Ectodermal cell (in vitro differentiated cells): ENCODE results near the gene CENPC.
"Not testable (repeated sequence)": the region's sequence is repeated elsewhere in the genome, so short reads cannot be mapped to it uniquely, and the experiment has no call there.

Experiments
- H3K27ac ChIP-seq: 2 replicates; pipeline ENCODE4 v1.7.0; 2013; ENCODE audit warnings: mild to moderate bottlenecking, low read depth, low read length; ENCODE audit not compliant: insufficient read depth, poor library complexity, severe bottlenecking
- H3K27me3 ChIP-seq: 2 replicates; pipeline ENCODE4 v1.7.0; 2013; ENCODE audit warnings: mild to moderate bottlenecking, low read length; ENCODE audit not compliant: insufficient read depth, control insufficient read depth, poor library complexity, severe bottlenecking
- H3K36me3 ChIP-seq: one replicate; pipeline ENCODE4 v1.7.0; 2013; ENCODE audit warnings: low read length; ENCODE audit not compliant: control insufficient read depth, insufficient read depth
- H3K4me1 ChIP-seq: one replicate; pipeline ENCODE4 v1.7.0; 2013; ENCODE audit warnings: low read length; ENCODE audit not compliant: control insufficient read depth, insufficient read depth
- H3K4me3 ChIP-seq: 2 replicates; pipeline ENCODE4 v1.7.0; 2013; ENCODE audit warnings: low read depth, low read length, control low read depth; ENCODE audit not compliant: insufficient read depth
- H3K9me3 ChIP-seq: 2 replicates; pipeline ENCODE4 v1.7.0; 2013; ENCODE audit warnings: mild to moderate bottlenecking, low read length, moderate library complexity; ENCODE audit not compliant: control insufficient read depth
- WGBS, 2 experiments: methylation state at CpG; one replicate each; pipeline ENCODE4 v1.1.7; 2013; ENCODE audit warnings: missing lambda C conversion rate in 2 of 2; 5-methylcytosine and 5-hydroxymethylcytosine counted together

CENPC gene

GRCh38 chr4:67533112-67533511, 12.2 kb downstream of the CENPC start:
- Histone ChIP-seq H3K4me1 (no peaks in the 10 kb centered on the region), H3K27ac (no peak overlapping the region), H3K4me3 (no peak overlapping the region), H3K9me3 (no peaks in the 10 kb centered on the region), H3K27me3 (no peaks in the 10 kb centered on the region), H3K36me3 (peaks cover 5% of the 10 kb centered on the region)
- WGBS, 2 experiments = 90 to 96% methylated on average over 3 of the region's 3 CpGs

GRCh38 chr4:67532397-67532796, 12.9 kb downstream of the CENPC start:
- not testable (repeated sequence) for H3K4me3 ChIP-seq, H3K36me3 ChIP-seq, H3K4me1 ChIP-seq, H3K27ac ChIP-seq, H3K27me3 ChIP-seq, H3K9me3 ChIP-seq
- WGBS, 2 experiments = 93 to 100% methylated on average over 2 to 4 of the region's 4 CpGs

GRCh38 chr4:67531379-67531962, 13.8 kb downstream of the CENPC start:
- Histone ChIP-seq H3K27me3 (no peaks in the 10 kb centered on the region), H3K4me3 (no peak overlapping the region), H3K27ac (no peak overlapping the region), H3K4me1 (no peaks in the 10 kb centered on the region), H3K9me3 (no peaks in the 10 kb centered on the region), H3K36me3 (peaks cover 5% of the 10 kb centered on the region)
- WGBS, 2 experiments = 95 to 99% methylated on average over 4 of the region's 4 CpGs

GRCh38 chr4:67524140-67524539, 21.2 kb downstream of the CENPC start:
- H3K36me3 ChIP-seq, H3K4me3 ChIP-seq, H3K27me3 ChIP-seq, H3K27ac ChIP-seq, H3K9me3 ChIP-seq, H3K4me1 ChIP-seq: not testable (repeated sequence)
- WGBS, 2 experiments = 88 to 96% methylated on average over 2 to 3 of the region's 3 CpGs

- Histone ChIP-seq H3K27ac (no peak overlapping the region), H3K9me3 (no peaks in the 10 kb centered on the region), H3K4me1 (no peaks in the 10 kb centered on the region), H3K36me3 (peaks cover 5% of the 10 kb centered on the region), H3K4me3 (no peak overlapping the region), H3K27me3 (no peaks in the 10 kb centered on the region)
- WGBS, 2 experiments = 90 to 92% methylated on average over 9 of the region's 10 CpGs
These were observed 22.2 kb downstream of the CENPC start for GRCh38 chr4:67522851-67523671.

- no peaks in the 10 kb centered on the region for H3K9me3 ChIP-seq
- 82 to 95% methylated on average over 1 to 2 of the region's 2 CpGs for WGBS, 2 experiments
These were observed 23.1 kb downstream of the CENPC start for GRCh38 chr4:67522230-67522629.

GRCh38 chr4:67521506-67521905, 23.8 kb downstream of the CENPC start:
- Histone ChIP-seq H3K4me3 (no peak overlapping the region), H3K9me3 (no peaks in the 10 kb centered on the region), H3K4me1 (no peaks in the 10 kb centered on the region), H3K27me3 (no peaks in the 10 kb centered on the region), H3K36me3 (peaks cover 5% of the 10 kb centered on the region), H3K27ac (no peak overlapping the region)
- WGBS, 2 experiments = 100% methylated on average over 1 of the region's 1 CpG; no CpG with 5 or more reads in 1 of the 2 experiments

More at GRCh38 chr4:67522230-67522629, 23.1 kb downstream of the CENPC start:
- no peaks in the 10 kb centered on the region for H3K27me3 ChIP-seq
- no peak overlapping the region for H3K27ac ChIP-seq
- H3K4me1 ChIP-seq = no peaks in the 10 kb centered on the region
- H3K36me3 ChIP-seq = peaks cover 5% of the 10 kb centered on the region
- H3K4me3 ChIP-seq = no peak overlapping the region

- WGBS, 2 experiments = 94% methylated on average over 5 of the region's 5 CpGs
- Histone ChIP-seq H3K9me3 (no peaks in the 10 kb centered on the region), H3K4me3 (no peak overlapping the region), H3K36me3 (peaks cover 5% of the 10 kb centered on the region), H3K4me1 (no peaks in the 10 kb centered on the region), H3K27me3 (no peaks in the 10 kb centered on the region), H3K27ac (no peak overlapping the region)
These were observed 25.2 kb downstream of the CENPC start for GRCh38 chr4:67520141-67520540.

- Histone ChIP-seq H3K36me3 (peaks cover 20% of the 10 kb centered on the region), H3K4me3 (no peak overlapping the region), H3K4me1 (no peaks in the 10 kb centered on the region), H3K27ac (no peak overlapping the region), H3K27me3 (no peaks in the 10 kb centered on the region), H3K9me3 (no peaks in the 10 kb centered on the region)
- 92 to 95% methylated on average over 3 of the region's 3 CpGs for WGBS, 2 experiments
These were observed 32.8 kb downstream of the CENPC start for GRCh38 chr4:67512501-67512900.

- WGBS, 2 experiments = 92 to 94% methylated on average over 2 of the region's 2 CpGs
- no peak overlapping the region for H3K27ac ChIP-seq
These were observed 44.9 kb downstream of the CENPC start for GRCh38 chr4:67500373-67500772.

More at GRCh38 chr4:67500373-67500772, 44.9 kb downstream of the CENPC start:
- Histone ChIP-seq H3K36me3 (no peaks in the 10 kb centered on the region), H3K27me3 (no peaks in the 10 kb centered on the region), H3K4me3 (no peak overlapping the region), H3K9me3 (no peaks in the 10 kb centered on the region), H3K4me1 (no peaks in the 10 kb centered on the region)
